Stomach (tissue), 4 donors: ENCODE results near the gene CATSPER3.

Experiments
- POLR2AphosphoS5 ChIP-seq, 3 donors: sonication (generic); formaldehyde crosslinking; IDR thresholded peaks; one replicate each; pipeline ENCODE4 v1.6.1; 2016; ENCODE audit warnings: antibody characterized with exemption in 3 of 3
- TF ChIP-seq, protein P1 (sequence below), 7 experiments: fragments of 450-650 bp in 4 of 7; fragments of 200-600 bp in 3 of 7; sonication (generic) in 3 of 7; IDR thresholded peaks; one replicate each; pipeline ENCODE4 v1.5.1; 2016 to 2019; ENCODE audit warnings: antibody characterized with exemption in 7 of 7, control low read depth in 2 of 7, mild to moderate bottlenecking in 1 of 7

DNA sequence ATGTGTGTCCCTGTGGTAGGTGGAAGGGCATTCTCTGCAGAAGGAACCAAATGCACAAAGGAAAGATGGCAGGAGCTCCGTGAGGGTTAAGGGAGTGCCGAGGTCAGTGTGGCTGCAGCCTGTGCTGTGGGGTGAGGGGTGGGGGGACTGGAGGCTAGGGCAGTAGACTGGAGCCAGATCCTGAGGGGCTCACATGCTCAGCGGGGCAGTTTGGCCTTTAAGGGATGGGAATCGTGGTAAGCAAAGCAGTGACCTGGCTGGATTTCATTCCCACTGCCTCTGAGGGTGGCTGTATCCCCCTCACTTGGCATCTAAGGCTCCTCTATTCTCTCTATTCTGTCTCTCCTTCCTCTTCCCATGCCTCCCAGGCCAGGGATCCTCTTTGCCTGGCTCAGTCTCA is 50.8 kb downstream of the CATSPER3 start:
- TF ChIP-seq POLR2AphosphoS5 (IDR thresholded peaks at IDR 0.05): no peak
- TF ChIP-seq, protein P1, sequence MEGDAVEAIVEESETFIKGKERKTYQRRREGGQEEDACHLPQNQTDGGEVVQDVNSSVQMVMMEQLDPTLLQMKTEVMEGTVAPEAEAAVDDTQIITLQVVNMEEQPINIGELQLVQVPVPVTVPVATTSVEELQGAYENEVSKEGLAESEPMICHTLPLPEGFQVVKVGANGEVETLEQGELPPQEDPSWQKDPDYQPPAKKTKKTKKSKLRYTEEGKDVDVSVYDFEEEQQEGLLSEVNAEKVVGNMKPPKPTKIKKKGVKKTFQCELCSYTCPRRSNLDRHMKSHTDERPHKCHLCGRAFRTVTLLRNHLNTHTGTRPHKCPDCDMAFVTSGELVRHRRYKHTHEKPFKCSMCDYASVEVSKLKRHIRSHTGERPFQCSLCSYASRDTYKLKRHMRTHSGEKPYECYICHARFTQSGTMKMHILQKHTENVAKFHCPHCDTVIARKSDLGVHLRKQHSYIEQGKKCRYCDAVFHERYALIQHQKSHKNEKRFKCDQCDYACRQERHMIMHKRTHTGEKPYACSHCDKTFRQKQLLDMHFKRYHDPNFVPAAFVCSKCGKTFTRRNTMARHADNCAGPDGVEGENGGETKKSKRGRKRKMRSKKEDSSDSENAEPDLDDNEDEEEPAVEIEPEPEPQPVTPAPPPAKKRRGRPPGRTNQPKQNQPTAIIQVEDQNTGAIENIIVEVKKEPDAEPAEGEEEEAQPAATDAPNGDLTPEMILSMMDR (IDR thresholded peaks at IDR 0.05): no peak
